NCI-H526 (cell line): ENCODE results near the gene AMD1.
"Not testable (repeated sequence)": the region's sequence is repeated elsewhere in the genome, so short reads cannot be mapped to it uniquely, and the experiment has no call there.

Experiments
- DNase-seq, 2 experiments: peaks; one replicate each; lab custom pipeline; 2025; lab: John Stamatoyannopoulos, UW

Gene AMD1

GRCh38 chr6:110873981-110874879 is at the start of gene AMD1:
TSS of gene AMD1 (plus strand) at chr6:110874785. CDS start at chr6:110875106, 321 bp downstream.
- peak; percentile 92 to 98 for DNase-seq

- no peak for DNase-seq
Measured at GRCh38 chr6:110826236-110827129, 48.1 kb upstream of the AMD1 start.

GRCh38 chr6:110828396-110828795 is 46.2 kb upstream of the AMD1 start:
- no peak for DNase-seq

GRCh38 chr6:110831405-110831804 is 43.2 kb upstream of the AMD1 start:
- DNase-seq: no peak

GRCh38 chr6:110833831-110834230 is 40.8 kb upstream of the AMD1 start:
- no peak for DNase-seq

GRCh38 chr6:110835751-110836150 is 38.8 kb upstream of the AMD1 start:
- not testable (repeated sequence) for DNase-seq

GRCh38 chr6:110841266-110841665 is 33.3 kb upstream of the AMD1 start:
- no peak for DNase-seq

- no peak for DNase-seq
Measured at GRCh38 chr6:110849781-110850180, 24.8 kb upstream of the AMD1 start.

- DNase-seq: no peak
Measured at GRCh38 chr6:110852773-110853172, 21.8 kb upstream of the AMD1 start.

GRCh38 chr6:110853754-110854477 is 20.7 kb upstream of the AMD1 start:
- no peak for DNase-seq

GRCh38 chr6:110856296-110856695 is 18.3 kb upstream of the AMD1 start:
- DNase-seq: no peak

- DNase-seq: no peak
Measured at GRCh38 chr6:110858016-110858415, 16.6 kb upstream of the AMD1 start.

- no peak for DNase-seq
Measured at GRCh38 chr6:110858562-110859214, 15.9 kb upstream of the AMD1 start.

- DNase-seq: no peak
Measured at GRCh38 chr6:110859335-110859792, 15.2 kb upstream of the AMD1 start.

- no peak for DNase-seq
Measured at GRCh38 chr6:110864824-110865223, 9.8 kb upstream of the AMD1 start.

GRCh38 chr6:110874880-110875547 is 429 bp downstream of the AMD1 start:
- DNase-seq: peak in 1 of 2 experiments; percentile 75

- peak; percentile 31 to 75 for DNase-seq
Measured at GRCh38 chr6:110875548-110876169, 1.1 kb downstream of the AMD1 start.

- DNase-seq: peak; percentile 79 to 90
Measured at GRCh38 chr6:110876170-110876773, 1.7 kb downstream of the AMD1 start.

GRCh38 chr6:110876806-110877564 is 2.4 kb downstream of the AMD1 start:
- no peak for DNase-seq
